A673 (cell line): ENCODE measurements around the gene DAP3. TPM values are rescaled to one million over a fixed set of nuclear protein-coding genes. Genes with fewer than 3 reads are reported as not detected.
"Not testable (repeated sequence)": the region's sequence is repeated elsewhere in the genome, so short reads cannot be mapped to it uniquely, and the experiment has no call there.

ENCODE experiments used
- BruUV-seq: library from RNA; stranded (reverse); fragments of 400-500 nt; replicated peaks from 2 replicates; lab custom pipeline; 2021; lab: Mats Ljungman, UMichigan
- CTCF ChIA-PET: fragments of 300-600 bp; sonication (Branson Sonifier 250); formaldehyde crosslinking; loops from one replicate; lab custom pipeline; 2022; ENCODE audit warnings: antibody characterized with exemption; lab: Charles Lee
- POLR2A ChIA-PET: fragments of 300-600 bp; sonication (Branson Sonifier 250); formaldehyde crosslinking; loops from one replicate; lab custom pipeline; 2022; ENCODE audit warnings: antibody characterized with exemption; ENCODE audit not compliant: low non-redundant PET; lab: Charles Lee
- DNase-seq: peaks from one replicate; pipeline ENCODE4 v3.0.0-alpha.2; 2015; ENCODE audit warnings: low spot score
- H3K27ac ChIP-seq: fragments of 200-600 bp; sonication (generic); 2 replicates; pipeline ENCODE4 v1.5.1; 2016; ENCODE audit warnings: mixed run types, low read depth, mild to moderate bottlenecking, mixed read lengths, antibody characterized with exemption, low read length; ENCODE audit not compliant: poor library complexity, severe bottlenecking
- H3K27me3 ChIP-seq: fragments of 200-600 bp; sonication (generic); replicated peaks from 2 replicates; pipeline ENCODE4 v1.6.1; 2017; ENCODE audit warnings: mixed run types, low read depth, mild to moderate bottlenecking, mixed read lengths, antibody characterized with exemption, low read length; ENCODE audit not compliant: insufficient read depth, poor library complexity
- H3K36me3 ChIP-seq: fragments of 200-600 bp; sonication (generic); 2 replicates; pipeline ENCODE4 v1.6.1; 2016; ENCODE audit warnings: mixed run types, mild to moderate bottlenecking, mixed read lengths, antibody characterized with exemption, low read length; ENCODE audit not compliant: insufficient read depth, poor library complexity, severe bottlenecking
- H3K4me1 ChIP-seq: fragments of 200-600 bp; sonication (generic); 2 replicates; pipeline ENCODE4 v1.6.1; 2017; ENCODE audit warnings: mixed run types, mild to moderate bottlenecking, mixed read lengths, antibody characterized with exemption, low read length; ENCODE audit not compliant: insufficient read depth, poor library complexity, severe bottlenecking
- H3K4me3 ChIP-seq: fragments of 200-600 bp; sonication (generic); 2 replicates; pipeline ENCODE4 v1.5.1; 2016; ENCODE audit warnings: low read depth, mixed run types, mild to moderate bottlenecking, mixed read lengths, low read length; ENCODE audit not compliant: poor library complexity, severe bottlenecking
- H3K9me3 ChIP-seq: fragments of 200-600 bp; sonication (generic); 2 replicates; pipeline ENCODE4 v1.6.1; 2016; ENCODE audit warnings: mixed run types, low read depth, mild to moderate bottlenecking, mixed read lengths, antibody characterized with exemption, low read length; ENCODE audit not compliant: poor library complexity, severe bottlenecking
- CTCF ChIP-seq: fragments of 300-800, 200-600 bp; sonication (generic); conservative IDR thresholded peaks from 2 replicates; pipeline ENCODE4 v1.5.1; 2017; ENCODE audit warnings: low read depth, mild to moderate bottlenecking, antibody characterized with exemption, low read length, moderate library complexity, mixed read lengths
- EZH2 ChIP-seq: fragments of 200-600 bp; sonication (generic); IDR thresholded peaks from 2 replicates; pipeline ENCODE4 v1.6.1; 2017; ENCODE audit warnings: borderline replicate concordance, low read depth, mild to moderate bottlenecking, mixed read lengths, antibody characterized with exemption, low read length; ENCODE audit not compliant: poor library complexity, severe bottlenecking
- intact Hi-C: fragments of 100-400 bp; cut with micrococcal nuclease; formaldehyde crosslinking; loops from one replicate; pipeline ENCODE4 v1.10.0; 2022; ENCODE audit not compliant: unreplicated experiment
- total RNA-seq: library from RNA; stranded (reverse); gene quantifications from 2 replicates; pipeline ENCODE4 v1.2.3, GENCODE V29; 2021

Gene DAP3
- total RNA-seq, 1 experiment from 2014 or later = 205 TPM

GRCh38 chr1:155759966-155760630 is 71.2 kb downstream of the DAP3 start:
- Histone ChIP-seq H3K4me1 (no peaks in the 10 kb centered on the region), H3K27ac (no peak overlapping the region), H3K9me3 (no peaks in the 10 kb centered on the region), H3K27me3 (no peaks in the 10 kb centered on the region), H3K36me3 (peaks cover 52% of the 10 kb centered on the region), H3K4me3 (no peak overlapping the region)
- intact Hi-C loops = no loop called here
- CTCF ChIA-PET = no interaction called here
- POLR2A ChIA-PET = no interaction called here
- TF ChIP-seq EZH2 = no peak
- TF ChIP-seq CTCF = no peak
- no TSS peak for BruUV-seq
- DNase-seq = no peak

GRCh38 chr1:155760751-155761475 is 72.0 kb downstream of the DAP3 start:
- ChIA-PET CTCF (no interaction called here), POLR2A (no interaction called here)
- H3K27me3 ChIP-seq = no peaks in the 10 kb centered on the region
- no peak overlapping the region for H3K27ac ChIP-seq
- no peaks in the 10 kb centered on the region for H3K9me3 ChIP-seq
- H3K4me3 ChIP-seq = no peak overlapping the region
- no peak for TF ChIP-seq EZH2
- TF ChIP-seq CTCF = no peak
- BruUV-seq = no TSS peak
- intact Hi-C loops = no loop called here
- no peak for DNase-seq
- peaks cover 52% of the 10 kb centered on the region for H3K36me3 ChIP-seq
- H3K4me1 ChIP-seq = no peaks in the 10 kb centered on the region

GRCh38 chr1:155761736-155762405 is 73.0 kb downstream of the DAP3 start:
- H3K4me3 ChIP-seq = no peak overlapping the region
- no peaks in the 10 kb centered on the region for H3K9me3 ChIP-seq
- no peaks in the 10 kb centered on the region for H3K27me3 ChIP-seq
- H3K36me3 ChIP-seq = peaks cover 45% of the 10 kb centered on the region
- no peak for DNase-seq
- TF ChIP-seq EZH2 (no peak), CTCF (no peak)
- no peaks in the 10 kb centered on the region for H3K4me1 ChIP-seq
- POLR2A ChIA-PET = no interaction called here
- CTCF ChIA-PET = no interaction called here
- no peak overlapping the region for H3K27ac ChIP-seq
- intact Hi-C loops = no loop called here
- no TSS peak for BruUV-seq

DNA sequence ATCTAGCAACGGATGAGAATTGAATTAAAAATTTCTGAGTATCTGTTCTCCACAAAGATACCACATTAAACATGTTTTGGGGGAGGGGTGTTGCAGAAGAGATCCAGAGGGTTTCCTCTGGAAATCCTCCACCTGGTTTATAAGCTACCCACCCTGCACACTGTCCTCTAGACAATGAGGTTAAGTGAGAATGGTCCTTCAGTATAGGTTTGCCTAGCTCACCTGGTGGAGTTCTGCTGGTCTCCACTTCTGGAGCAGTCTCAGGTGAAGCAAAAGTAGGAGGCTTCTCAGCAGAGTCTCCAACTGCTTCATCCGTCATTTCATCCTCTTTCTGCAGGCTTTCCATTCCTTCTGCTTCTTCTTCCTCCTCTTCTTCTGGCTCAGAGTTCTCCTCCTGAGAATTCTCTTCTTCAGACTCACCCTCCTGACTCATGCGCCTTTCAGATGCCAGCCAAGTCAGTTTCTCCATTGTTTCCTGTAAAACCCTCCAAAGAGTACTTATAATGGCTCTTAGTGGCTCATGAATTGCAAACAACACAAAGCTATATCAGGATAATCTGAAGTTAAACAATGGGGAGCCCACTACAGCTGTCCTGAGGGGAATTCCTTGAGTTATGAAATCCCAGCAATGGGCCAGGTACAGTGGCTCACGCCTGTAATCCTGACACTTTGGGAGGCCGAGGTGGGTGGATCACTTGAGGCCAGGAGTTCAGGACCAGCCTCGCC is 74.4 kb downstream of the DAP3 start:
- CTCF ChIA-PET, H3K4me3 ChIP-seq, H3K27ac ChIP-seq, H3K4me1 ChIP-seq, POLR2A ChIA-PET, H3K27me3 ChIP-seq, BruUV-seq, H3K9me3 ChIP-seq, intact Hi-C loops: not testable (repeated sequence)
- DNase-seq = peak; percentile 73
- H3K36me3 ChIP-seq = peaks cover 45% of the 10 kb centered on the region

DNA sequence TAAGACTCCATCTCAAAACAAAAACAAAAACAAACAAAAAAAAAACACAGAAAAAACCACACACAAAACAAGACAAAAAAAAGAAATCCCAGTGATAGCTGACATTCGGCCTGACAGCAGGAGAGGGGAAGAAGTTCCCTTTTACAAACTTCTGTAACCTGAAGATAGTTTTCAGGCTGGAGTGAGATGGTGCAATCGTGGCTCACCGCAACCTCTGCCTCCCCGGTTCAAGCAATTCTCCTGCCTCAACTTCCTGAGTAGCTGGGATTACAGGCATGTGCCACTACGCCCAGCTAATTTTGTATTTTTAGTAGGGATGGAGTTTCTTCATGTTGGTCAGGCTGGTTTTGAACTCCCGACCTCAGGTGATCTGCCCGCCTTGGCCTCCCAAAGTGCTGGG is 75.1 kb downstream of the DAP3 start:
- H3K27ac ChIP-seq, BruUV-seq, H3K9me3 ChIP-seq, H3K4me1 ChIP-seq, H3K4me3 ChIP-seq, intact Hi-C loops, DNase-seq, POLR2A ChIA-PET, H3K27me3 ChIP-seq, CTCF ChIA-PET: not testable (repeated sequence)
- peaks cover 44% of the 10 kb centered on the region for H3K36me3 ChIP-seq
